OCI-LY3 (cell line): ENCODE results near the gene NUP93.
"Not testable (repeated sequence)": the region's sequence is repeated elsewhere in the genome, so short reads cannot be mapped to it uniquely, and the experiment has no call there.

Source experiments
- CTCF ChIP-seq: fragments of 200-600, 300-600 bp; sonication (generic); IDR thresholded peaks from 2 replicates; pipeline ENCODE4 v1.5.1; 2014; ENCODE audit warnings: antibody characterized with exemption, low read length, low read depth
- EZH2phosphoT487 ChIP-seq: fragments of 200-600 bp; shearing (Covaris generic); IDR thresholded peaks from 2 replicates; pipeline ENCODE4 v1.6.1; 2018; ENCODE audit warnings: antibody characterized with exemption, mixed run types, low read depth

- not testable (repeated sequence) for TF ChIP-seq CTCF, EZH2phosphoT487
Observed at GRCh38 chr16:56739378-56739777, 9.4 kb downstream of the NUP93 start.
